GM12878 (cell line): ENCODE data around the gene NOP56. TPM values are rescaled to one million over a fixed set of nuclear protein-coding genes. Genes with fewer than 3 reads are reported as not detected.

Experiments used
- ATAC-seq: fragments of 200-7000 bp; cut with Tn5 transposase; 3 replicates; pipeline ENCODE4 v1.9.1; 2020; ENCODE audit warnings: mild to moderate bottlenecking, moderate library complexity
- BruUV-seq: library from RNA; stranded (reverse); fragments of 400-500 nt; replicated peaks from 2 replicates; lab custom pipeline; 2021; lab: Mats Ljungman, UMichigan
- CTCF ChIA-PET: fragments of 300-600 bp; sonication (Branson Sonifier 250); formaldehyde crosslinking; extraction: SDS; loops from one replicate; lab custom pipeline; 2021; ENCODE audit warnings: inconsistent platforms; lab: Yijun Ruan, JAX
- POLR2A ChIA-PET: fragments of 350-600 bp; formaldehyde crosslinking; extraction: SDS; loops from one replicate; lab custom pipeline; 2021; ENCODE audit warnings: inconsistent platforms; lab: Charles Lee
- RAD21 ChIA-PET: fragments of 300-600 bp; sonication (Branson Sonifier 250); formaldehyde crosslinking; loops from one replicate; lab custom pipeline; 2023; ENCODE audit warnings: antibody characterized with exemption; ENCODE audit not compliant: unreplicated experiment; lab: Charles Lee
- SMC1A ChIA-PET: fragments of 300-600 bp; sonication (Branson Sonifier 250); formaldehyde crosslinking; loops from one replicate; lab custom pipeline; 2023; ENCODE audit not compliant: unreplicated experiment, uncharacterized antibody; lab: Charles Lee
- DNase-seq: peaks from one replicate; pipeline ENCODE4 v3.0.0-alpha.2; 2011; ENCODE audit warnings: low read depth, low spot score
- FAIRE-seq: peaks from 3 replicates; lab custom pipeline; 2011; peaks lifted over from hg19 to GRCh38; lab: Jason Lieb, UNC
- H2AFZ ChIP-seq: 2 replicates; pipeline ENCODE4 v1.6.0; 2011; ENCODE audit warnings: low read depth, low read length, control low read depth; ENCODE audit not compliant: control insufficient read depth
- H3K27ac ChIP-seq: 2 replicates; pipeline ENCODE4 v1.5.1; 2011; ENCODE audit warnings: control low read depth; ENCODE audit not compliant: control insufficient read depth, insufficient read depth
- H3K27me3 ChIP-seq, 2 experiments: replicated peaks in 1 of 2; 2 replicates each; pipeline versions ENCODE4 v1.6.0 to v1.6.1; 2011; ENCODE audit warnings: low read length in 1 of 2; ENCODE audit not compliant: control insufficient read depth in 2 of 2, insufficient read depth in 2 of 2
- H3K36me3 ChIP-seq, 2 experiments: 2 replicates each; pipeline ENCODE4 v1.5.1; 2011; ENCODE audit warnings: low read length in 1 of 2; ENCODE audit not compliant: control insufficient read depth in 2 of 2, insufficient read depth in 2 of 2
- H3K4me1 ChIP-seq: 2 replicates; pipeline ENCODE4 v1.6.1; 2011; ENCODE audit warnings: mild to moderate bottlenecking, low read length, moderate library complexity, mixed read lengths; ENCODE audit not compliant: control insufficient read depth, insufficient read depth
- H3K4me2 ChIP-seq: 2 replicates; pipeline ENCODE4 v1.6.0; 2011; ENCODE audit warnings: control low read depth; ENCODE audit not compliant: control insufficient read depth, insufficient read depth
- H3K4me3 ChIP-seq: fragments of 200-600 bp; sonication (generic); 2 replicates; pipeline ENCODE4 v1.5.1; 2016
- H3K79me2 ChIP-seq: 2 replicates; pipeline ENCODE4 v1.6.0; 2011; ENCODE audit warnings: low read length; ENCODE audit not compliant: control insufficient read depth, insufficient read depth
- H3K9ac ChIP-seq: 2 replicates; pipeline ENCODE4 v1.8.0; 2011; ENCODE audit warnings: low read length, control low read depth, mixed read lengths; ENCODE audit not compliant: control insufficient read depth, insufficient read depth
- H3K9me3 ChIP-seq: replicated peaks from 3 replicates; pipeline ENCODE4 v1.5.1; 2011; ENCODE audit warnings: mild to moderate bottlenecking, low read length; ENCODE audit not compliant: control insufficient read depth, insufficient read depth
- H4K20me1 ChIP-seq: 2 replicates; pipeline ENCODE4 v1.6.0; 2011; ENCODE audit not compliant: control insufficient read depth, insufficient read depth
- CEBPB ChIP-seq, 2 experiments: fragments of 150-350 bp in 1 of 2; IDR thresholded peaks; 2 replicates each; pipeline ENCODE4 v1.6.1; 2012 to 2014; ENCODE audit warnings: low read depth in 2 of 2, low read length in 2 of 2, borderline replicate concordance in 1 of 2, inconsistent platforms in 1 of 2
- CHD1 ChIP-seq: IDR thresholded peaks from 2 replicates; pipeline ENCODE4 v1.6.1; 2012; ENCODE audit warnings: low read depth, low read length, improper control_type of control experiment
- DPF2 ChIP-seq: fragments of 450-650 bp; IDR thresholded peaks from 2 replicates; pipeline ENCODE4 v1.6.1; 2017; ENCODE audit warnings: mild to moderate bottlenecking
- EED ChIP-seq: sonication (generic); IDR thresholded peaks from 2 replicates; pipeline ENCODE4 v1.6.1; 2016; ENCODE audit warnings: antibody characterized with exemption, low read depth
- ETV6 ChIP-seq, 2 experiments: fragments of 450-650 bp in 1 of 2; IDR thresholded peaks in 1 of 2; conservative IDR thresholded peaks in 1 of 2; 2 replicates each; pipeline ENCODE4 v1.6.1; 2014; ENCODE audit warnings: antibody characterized with exemption in 1 of 2, borderline replicate concordance in 1 of 2, low read depth in 1 of 2, mild to moderate bottlenecking in 1 of 2, moderate library complexity in 1 of 2
- FOXK2 ChIP-seq: fragments of 450-650 bp; IDR thresholded peaks from 2 replicates; pipeline ENCODE4 v1.6.1; 2017; ENCODE audit warnings: mild to moderate bottlenecking, moderate library complexity
- MLLT1 ChIP-seq: fragments of 450-650 bp; IDR thresholded peaks from 2 replicates; pipeline ENCODE4 v1.6.1; 2016; ENCODE audit warnings: mild to moderate bottlenecking
- NBN ChIP-seq: fragments of 450-650 bp; IDR thresholded peaks from 2 replicates; pipeline ENCODE4 v1.6.1; 2016
- PAX8 ChIP-seq: fragments of 450-650 bp; IDR thresholded peaks from 2 replicates; pipeline ENCODE4 v1.6.1; 2017; ENCODE audit warnings: mild to moderate bottlenecking, moderate library complexity
- PKNOX1 ChIP-seq: fragments of 450-650 bp; IDR thresholded peaks from 2 replicates; pipeline ENCODE4 v1.6.1; 2016; ENCODE audit warnings: mild to moderate bottlenecking
- ZNF274 ChIP-seq: IDR thresholded peaks from one replicate; pipeline ENCODE4 v1.8.0; 2011; ENCODE audit not compliant: insufficient read length, insufficient read depth
- WGBS: methylation state at CpG from one replicate; pipeline ENCODE4 v1.1.6; 2016; ENCODE audit warnings: low lambda C conversion rate; ENCODE audit not compliant: insufficient replicate concordance, insufficient coverage; ENCODE audit errors: missing lambda C conversion rate; 5-methylcytosine and 5-hydroxymethylcytosine counted together
- in situ Hi-C: fragments of 300-500 bp; cut with MboI; formaldehyde crosslinking; loops from 9 replicates; pipeline ENCODE4 v1.14.3; 2018; ENCODE audit warnings: mixed read lengths
- intact Hi-C: fragments of 100-400 bp; cut with micrococcal nuclease; formaldehyde crosslinking; loops from one replicate; pipeline ENCODE4 v1.14.2; 2022; ENCODE audit not compliant: unreplicated experiment
- polyA plus RNA-seq, 11 experiments: library from polyadenylated mRNA; depleted of rRNA in 4 of 11; unstranded in 6 of 11; stranded (reverse) in 5 of 11; fragments of >200 nt; fragmentation: Nextera tagmentation in 4 of 11; fragmentation: Illumina TruSeq in 1 of 11; extraction: Ambion mirVana in 4 of 11; extraction: Trizol in 1 of 11; gene quantifications; 1 replicate in 1 of 11; 2 replicates in 10 of 11; pipeline versions ENCODE4 v1.2.1 to v1.2.3, GENCODE V29; 2011 to 2016; ENCODE audit warnings: inconsistent platforms in 2 of 11, missing spikeins in 2 of 11, low read depth in 1 of 11
- total RNA-seq, 4 experiments: library from RNA; depleted of rRNA in 3 of 4; stranded (reverse); fragments of >200 nt in 3 of 4; fragmentation: Illumina TruSeq in 1 of 4; extraction: Trizol in 1 of 4; gene quantifications; 2 replicates each; pipeline versions ENCODE4 v1.2.1 to v1.2.3, GENCODE V29; 2013 to 2021

NOP56 gene
- total and polyA plus RNA-seq, 10 of the 15 experiments (the other 5 are each of a cell fraction or from before 2014, with no cell fraction given): 254 to 550 (median 464) TPM

GRCh38 chr20:2637246-2637645, 15.2 kb upstream of the NOP56 start:
- no TSS peak for BruUV-seq
- no peaks in the 10 kb centered on the region for H3K79me2 ChIP-seq
- no peak overlapping the region for H3K4me3 ChIP-seq
- 37% methylated on average over 3 of the region's 6 CpGs for WGBS
- intact Hi-C loops: no loop called here
- no peak overlapping the region for H3K9ac ChIP-seq
- no peak for DNase-seq
- no peak for FAIRE-seq
- in situ Hi-C loops: no loop called here
- H3K36me3 ChIP-seq: no peaks in the 10 kb centered on the region
- peaks cover 0 to 11% of the 10 kb centered on the region in 2 experiments; a peak in 1 of 4 replicates for H3K27me3 ChIP-seq
- CTCF ChIA-PET: interaction anchor here (0.9 to 2.4 kb wide), 3 partner anchors 9 to 115 kb away, joined by 3 to 16 read pairs (median 3); no protein-coding TSS in a partner anchor
- H4K20me1 ChIP-seq: no peaks in the 10 kb centered on the region
- H3K4me2 ChIP-seq: no peak overlapping the region
- no peak overlapping the region for H3K27ac ChIP-seq
- TF ChIP-seq CEBPB (IDR thresholded peaks at IDR 0.05; ENCODE audit: borderline replicate concordance in 1 of 2, low read depth in 2 of 2, low read length in 2 of 2): no peak
- no peak for TF ChIP-seq PAX8
- no peak for TF ChIP-seq ETV6 (conservative IDR thresholded peaks at IDR 0.05 in 1 of 2, IDR thresholded peaks at IDR 0.05 in 1 of 2; ENCODE audit: borderline replicate concordance in 1 of 2, low read depth in 1 of 2)
- TF ChIP-seq DPF2: no peak
- no peak for TF ChIP-seq EED
- no peak for TF ChIP-seq CHD1
- TF ChIP-seq NBN: no peak
- TF ChIP-seq PKNOX1: no peak
- TF ChIP-seq MLLT1: no peak
- TF ChIP-seq FOXK2: no peak
- no peak for TF ChIP-seq ZNF274
- no peak overlapping the region for H2AFZ ChIP-seq
- no peaks in the 10 kb centered on the region for H3K4me1 ChIP-seq
- H3K9me3 ChIP-seq: no peaks in the 10 kb centered on the region
- SMC1A ChIA-PET: interaction anchor here (1.1 to 1.2 kb wide), 2 partner anchors 25 to 429 kb away, joined by 3 read pairs; no protein-coding TSS in a partner anchor
- no peak for ATAC-seq
- RAD21 ChIA-PET: no interaction called here
- POLR2A ChIA-PET: no interaction called here
